ENCODE measurements around the gene ADGRL1.
"Not testable (repeated sequence)": the region's sequence is repeated elsewhere in the genome, so short reads cannot be mapped to it uniquely, and the experiment has no call there.

DNA sequence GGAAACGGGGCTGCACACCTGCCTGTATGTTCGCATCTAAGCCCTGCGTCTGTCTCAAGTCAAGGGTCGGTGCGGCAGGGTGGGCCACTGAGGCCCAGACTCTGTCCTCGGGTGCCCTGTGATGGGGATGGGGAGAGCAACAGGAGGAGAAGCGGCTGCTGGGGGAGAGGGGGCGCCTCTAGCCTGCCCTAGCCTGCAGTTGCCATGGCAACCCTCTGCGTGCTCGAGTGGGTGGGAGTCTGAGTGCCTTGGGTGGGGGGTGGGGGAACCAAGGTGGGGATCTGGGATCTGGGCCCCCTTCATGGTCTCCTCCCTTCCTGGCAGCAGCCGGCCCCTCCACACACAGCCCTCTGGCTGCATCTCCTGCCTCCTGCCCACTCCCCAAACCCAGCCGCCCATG lies 10.8 kb downstream of the ADGRL1 start:
- TF ChIP-seq, protein P1, sequence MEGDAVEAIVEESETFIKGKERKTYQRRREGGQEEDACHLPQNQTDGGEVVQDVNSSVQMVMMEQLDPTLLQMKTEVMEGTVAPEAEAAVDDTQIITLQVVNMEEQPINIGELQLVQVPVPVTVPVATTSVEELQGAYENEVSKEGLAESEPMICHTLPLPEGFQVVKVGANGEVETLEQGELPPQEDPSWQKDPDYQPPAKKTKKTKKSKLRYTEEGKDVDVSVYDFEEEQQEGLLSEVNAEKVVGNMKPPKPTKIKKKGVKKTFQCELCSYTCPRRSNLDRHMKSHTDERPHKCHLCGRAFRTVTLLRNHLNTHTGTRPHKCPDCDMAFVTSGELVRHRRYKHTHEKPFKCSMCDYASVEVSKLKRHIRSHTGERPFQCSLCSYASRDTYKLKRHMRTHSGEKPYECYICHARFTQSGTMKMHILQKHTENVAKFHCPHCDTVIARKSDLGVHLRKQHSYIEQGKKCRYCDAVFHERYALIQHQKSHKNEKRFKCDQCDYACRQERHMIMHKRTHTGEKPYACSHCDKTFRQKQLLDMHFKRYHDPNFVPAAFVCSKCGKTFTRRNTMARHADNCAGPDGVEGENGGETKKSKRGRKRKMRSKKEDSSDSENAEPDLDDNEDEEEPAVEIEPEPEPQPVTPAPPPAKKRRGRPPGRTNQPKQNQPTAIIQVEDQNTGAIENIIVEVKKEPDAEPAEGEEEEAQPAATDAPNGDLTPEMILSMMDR (IDR thresholded peaks at IDR 0.05; ENCODE audit: low read depth, low read length, missing input control): not testable (repeated sequence)
- not testable (repeated sequence) for TF ChIP-seq NR2F2, SP1, REST (IDR thresholded peaks at IDR 0.05)
